ENCODE data around the gene BCL2. TPM values are rescaled to one million over a fixed set of nuclear protein-coding genes. Genes with fewer than 3 reads are reported as not detected.

Gene BCL2
- total and polyA plus RNA-seq, 2 experiments from 2014 or later: 0.02 to 0.98 TPM

GRCh38 chr18:63315876-63316275 lies 3.7 kb downstream of the BCL2 start:
- Histone ChIP-seq H3K27me3 (peaks cover 55% of the 10 kb centered on the region), H3K9me3 (ENCODE audit: low read depth) (no peaks in the 10 kb centered on the region), H3K36me3 (no peaks in the 10 kb centered on the region), H3K4me1 (ENCODE audit: low read depth) (no peaks in the 10 kb centered on the region), H3K27ac (no peak overlapping the region), H3K4me3 (no peak overlapping the region)
- no peak for TF ChIP-seq CTCF (IDR thresholded peaks at IDR 0.05; ENCODE audit: low read depth, low read length)
- no peak for DNase-seq (ENCODE audit: low read depth in 1 of 2, low spot score in 1 of 2)

GRCh38 chr18:63315131-63315662 lies 4.4 kb downstream of the BCL2 start:
- no peak overlapping the region for H3K4me3 ChIP-seq
- H3K27me3 ChIP-seq: peaks cover 55% of the 10 kb centered on the region
- H3K9me3 ChIP-seq (ENCODE audit: low read depth): no peaks in the 10 kb centered on the region
- no peaks in the 10 kb centered on the region for H3K4me1 ChIP-seq (ENCODE audit: low read depth)
- TF ChIP-seq CTCF (IDR thresholded peaks at IDR 0.05; ENCODE audit: low read depth, low read length): no peak
- no peaks in the 10 kb centered on the region for H3K36me3 ChIP-seq
- DNase-seq (ENCODE audit: low read depth in 1 of 2, low spot score in 1 of 2): no peak
- no peak overlapping the region for H3K27ac ChIP-seq

GRCh38 chr18:63314062-63314790 lies 5.3 kb downstream of the BCL2 start:
- H3K4me1 ChIP-seq (ENCODE audit: low read depth): no peaks in the 10 kb centered on the region
- TF ChIP-seq CTCF (IDR thresholded peaks at IDR 0.05; ENCODE audit: low read depth, low read length): no peak
- DNase-seq (ENCODE audit: low read depth in 1 of 2, low spot score in 1 of 2): no peak
- no peaks in the 10 kb centered on the region for H3K36me3 ChIP-seq
- H3K27me3 ChIP-seq: peaks cover 50% of the 10 kb centered on the region
- H3K27ac ChIP-seq: no peak overlapping the region
- H3K4me3 ChIP-seq: no peak overlapping the region
- H3K9me3 ChIP-seq (ENCODE audit: low read depth): no peaks in the 10 kb centered on the region

- Histone ChIP-seq H3K4me3 (no peak overlapping the region), H3K27ac (no peak overlapping the region), H3K36me3 (no peaks in the 10 kb centered on the region), H3K9me3 (ENCODE audit: low read depth) (no peaks in the 10 kb centered on the region), H3K4me1 (ENCODE audit: low read depth) (no peaks in the 10 kb centered on the region), H3K27me3 (peaks cover 43% of the 10 kb centered on the region)
- no peak for TF ChIP-seq CTCF (IDR thresholded peaks at IDR 0.05; ENCODE audit: low read depth, low read length)
- DNase-seq (ENCODE audit: low read depth in 1 of 2, low spot score in 1 of 2): no peak
These were observed 6.1 kb downstream of the BCL2 start for GRCh38 chr18:63313396-63313917.

GRCh38 chr18:63312737-63313395 lies 6.7 kb downstream of the BCL2 start:
- no peak for TF ChIP-seq CTCF (IDR thresholded peaks at IDR 0.05; ENCODE audit: low read depth, low read length)
- no peaks in the 10 kb centered on the region for H3K4me1 ChIP-seq (ENCODE audit: low read depth)
- peaks cover 37% of the 10 kb centered on the region for H3K27me3 ChIP-seq
- H3K27ac ChIP-seq: no peak overlapping the region
- H3K9me3 ChIP-seq (ENCODE audit: low read depth): no peaks in the 10 kb centered on the region
- no peak overlapping the region for H3K4me3 ChIP-seq
- DNase-seq (ENCODE audit: low read depth in 1 of 2, low spot score in 1 of 2): no peak
- H3K36me3 ChIP-seq: no peaks in the 10 kb centered on the region

All from cardiac muscle cell (in vitro differentiated cells and primary cell).